ENCODE measurements around the gene GTSE1.

GTSE1 gene

GRCh38 chr22:46350646-46351045 lies 54.0 kb downstream of the GTSE1 start:
- H3K27ac ChIP-seq (ENCODE audit: low read length): no peak overlapping the region
- H3K36me3 ChIP-seq (ENCODE audit: control insufficient read depth in 1 of 2, insufficient read depth in 2 of 2, low read length in 2 of 2): peaks cover 62 to 81% of the 10 kb centered on the region in 2 donors
- H3K4me3 ChIP-seq (ENCODE audit: low read depth in 1 of 2, low read length in 2 of 2): no peak overlapping the region

DNA sequence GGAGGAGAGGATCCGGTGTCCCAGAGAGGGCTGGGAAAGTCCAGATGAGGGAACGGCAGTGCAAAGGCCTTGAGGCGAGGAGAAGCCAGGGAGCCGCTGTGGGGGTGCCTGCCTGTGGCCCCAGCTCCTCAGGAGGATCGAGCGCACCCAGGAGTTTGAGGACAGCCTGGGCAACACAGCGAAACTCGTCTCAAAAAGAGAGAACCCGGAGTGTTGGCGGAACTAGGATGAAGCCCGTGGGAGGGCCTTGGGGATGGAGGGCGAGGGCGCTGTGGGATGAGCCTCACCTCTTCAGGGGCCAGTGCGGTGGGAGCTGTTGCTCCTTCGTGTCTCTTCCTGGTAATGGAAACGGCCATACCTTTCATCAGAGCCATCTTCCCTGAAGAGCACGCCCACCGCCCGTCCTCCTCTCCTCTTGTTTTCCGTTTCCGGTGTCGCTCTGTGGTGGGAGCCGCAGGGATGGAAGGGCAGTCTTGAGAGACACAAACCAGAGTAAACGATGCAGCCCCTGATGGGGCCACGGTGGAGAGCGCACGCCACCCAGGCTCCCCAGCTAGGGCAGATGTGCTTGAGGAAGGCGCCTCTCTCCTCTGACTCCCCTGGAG lies 54.6 kb downstream of the GTSE1 start:
- Histone ChIP-seq H3K27me3 (ENCODE audit: low read depth, low read length) (no peaks in the 10 kb centered on the region), H3K36me3 (ENCODE audit: control insufficient read depth in 1 of 2, insufficient read depth in 2 of 2, low read length in 2 of 2) (peaks cover 58 to 80% of the 10 kb centered on the region in 2 donors)

More at GRCh38 chr22:46350646-46351045, 54.0 kb downstream of the GTSE1 start:
- H3K4me1 ChIP-seq (ENCODE audit: control insufficient read depth in 1 of 2, insufficient read depth in 2 of 2, low read length in 2 of 2): no peaks in the 10 kb centered on the region
- no peaks in the 10 kb centered on the region for H3K27me3 ChIP-seq (ENCODE audit: low read depth, low read length)
- no peaks in the 10 kb centered on the region for H3K9me3 ChIP-seq (ENCODE audit: control insufficient read depth in 1 of 2, low read length in 2 of 2)

DNA sequence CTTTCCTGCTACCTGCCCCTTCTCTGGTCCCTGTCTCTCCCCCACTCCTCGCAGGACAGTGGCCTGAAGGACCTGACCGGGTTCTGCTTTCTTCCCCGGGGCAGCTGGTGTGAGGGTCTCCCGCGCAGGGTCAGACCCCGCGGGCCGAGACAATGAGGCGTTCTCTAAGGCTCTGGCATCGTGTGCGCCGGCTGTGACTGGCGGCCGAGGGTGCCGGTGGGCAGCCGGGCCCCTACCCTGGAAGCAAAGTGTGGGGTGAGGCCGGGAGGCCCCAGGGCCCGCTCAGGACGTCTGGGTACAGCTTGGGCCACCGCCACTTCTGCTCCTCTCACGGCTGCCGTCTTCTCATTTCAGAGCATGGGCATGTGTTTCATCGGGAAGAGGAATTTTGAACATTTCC lies 55.1 kb downstream of the GTSE1 start:
- Histone ChIP-seq H3K4me1 (ENCODE audit: control insufficient read depth in 1 of 2, insufficient read depth in 2 of 2, low read length in 2 of 2) (no peaks in the 10 kb centered on the region), H3K27ac (ENCODE audit: low read length) (no peak overlapping the region)

More for the DNA sequence above, 54.6 kb downstream of the GTSE1 start:
- no peak overlapping the region for H3K27ac ChIP-seq (ENCODE audit: low read length)
- no peaks in the 10 kb centered on the region for H3K9me3 ChIP-seq (ENCODE audit: control insufficient read depth in 1 of 2, low read length in 2 of 2)
- no peaks in the 10 kb centered on the region for H3K4me1 ChIP-seq (ENCODE audit: control insufficient read depth in 1 of 2, insufficient read depth in 2 of 2, low read length in 2 of 2)
- no peak overlapping the region for H3K4me3 ChIP-seq (ENCODE audit: low read depth in 1 of 2, low read length in 2 of 2)

DNA sequence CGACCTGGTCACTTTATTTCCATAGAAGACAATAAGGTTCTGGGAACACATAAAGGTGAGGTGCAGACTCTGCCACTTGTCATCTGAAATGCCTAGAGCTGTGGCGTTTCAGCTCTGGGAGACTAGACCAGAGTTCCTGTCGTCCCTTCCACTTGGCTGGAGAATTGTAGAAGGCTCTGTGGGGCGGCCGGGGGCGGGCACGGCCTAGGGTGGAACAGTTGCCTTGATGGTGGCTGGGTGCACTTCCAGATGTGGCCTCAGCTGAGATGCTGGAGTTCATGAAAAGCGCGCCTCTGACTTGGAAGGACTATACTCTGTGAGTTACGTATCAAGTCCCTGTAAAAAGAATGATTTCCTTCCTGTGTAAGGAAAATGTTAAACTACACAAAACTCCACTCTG lies 55.6 kb downstream of the GTSE1 start:
- H3K36me3 ChIP-seq (ENCODE audit: control insufficient read depth in 1 of 2, insufficient read depth in 2 of 2, low read length in 2 of 2): peaks cover 50 to 81% of the 10 kb centered on the region in 2 donors
- no peak overlapping the region for H3K4me3 ChIP-seq (ENCODE audit: low read depth in 1 of 2, low read length in 2 of 2)
- H3K27me3 ChIP-seq (ENCODE audit: low read depth, low read length): no peaks in the 10 kb centered on the region
- H3K9me3 ChIP-seq (ENCODE audit: control insufficient read depth in 1 of 2, low read length in 2 of 2): no peaks in the 10 kb centered on the region
- H3K27ac ChIP-seq (ENCODE audit: low read length): no peak overlapping the region
- H3K4me1 ChIP-seq (ENCODE audit: control insufficient read depth in 1 of 2, insufficient read depth in 2 of 2, low read length in 2 of 2): no peaks in the 10 kb centered on the region

More for the DNA sequence above, 55.1 kb downstream of the GTSE1 start:
- Histone ChIP-seq H3K9me3 (ENCODE audit: control insufficient read depth in 1 of 2, low read length in 2 of 2) (no peaks in the 10 kb centered on the region), H3K27me3 (ENCODE audit: low read depth, low read length) (no peaks in the 10 kb centered on the region), H3K36me3 (ENCODE audit: control insufficient read depth in 1 of 2, insufficient read depth in 2 of 2, low read length in 2 of 2) (peaks cover 53 to 80% of the 10 kb centered on the region in 2 donors), H3K4me3 (ENCODE audit: low read depth in 1 of 2, low read length in 2 of 2) (no peak overlapping the region)

GRCh38 chr22:46352691-46353386 lies 56.2 kb downstream of the GTSE1 start:
- H3K27ac ChIP-seq (ENCODE audit: low read length): no peak overlapping the region
- H3K36me3 ChIP-seq (ENCODE audit: control insufficient read depth in 1 of 2, insufficient read depth in 2 of 2, low read length in 2 of 2): peaks cover 49 to 76% of the 10 kb centered on the region in 2 donors
- no peaks in the 10 kb centered on the region for H3K27me3 ChIP-seq (ENCODE audit: low read depth, low read length)

DNA sequence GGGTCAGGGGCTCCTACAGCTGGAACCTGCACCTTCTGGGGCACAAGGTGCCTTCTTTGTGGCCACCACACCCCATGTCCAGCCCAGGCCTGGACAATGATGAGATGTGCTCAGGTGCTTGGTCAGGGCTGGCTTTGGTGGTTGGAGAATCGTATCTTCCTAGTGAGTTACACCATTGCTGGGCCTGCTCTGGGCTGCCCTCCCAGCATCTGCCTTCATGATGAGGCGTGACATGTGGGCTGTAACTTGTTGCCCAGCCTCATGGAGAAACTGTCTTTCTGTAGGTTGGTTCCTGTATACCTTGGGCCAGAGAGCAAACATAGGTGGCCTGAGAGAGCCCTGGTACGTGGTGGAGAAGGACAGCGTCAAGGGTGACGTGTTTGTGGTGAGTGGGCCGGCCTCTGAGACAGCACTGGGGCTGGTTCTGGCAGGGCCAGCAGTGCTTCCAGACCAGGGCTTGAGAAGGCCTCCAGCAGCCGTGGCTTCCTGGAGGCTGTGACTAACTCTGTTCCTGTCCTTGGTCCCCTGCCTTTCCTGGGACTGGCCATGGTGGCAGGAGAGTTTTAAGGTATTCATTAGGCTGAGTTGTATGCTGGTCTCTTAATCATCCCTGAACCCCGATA lies 56.9 kb downstream of the GTSE1 start:
- H3K27ac ChIP-seq (ENCODE audit: low read length): no peak overlapping the region
- no peaks in the 10 kb centered on the region for H3K4me1 ChIP-seq (ENCODE audit: control insufficient read depth in 1 of 2, insufficient read depth in 2 of 2, low read length in 2 of 2)
- no peaks in the 10 kb centered on the region for H3K9me3 ChIP-seq (ENCODE audit: control insufficient read depth in 1 of 2, low read length in 2 of 2)
- H3K36me3 ChIP-seq (ENCODE audit: control insufficient read depth in 1 of 2, insufficient read depth in 2 of 2, low read length in 2 of 2): peaks cover 42 to 70% of the 10 kb centered on the region in 2 donors
- no peak overlapping the region for H3K4me3 ChIP-seq (ENCODE audit: low read depth in 1 of 2, low read length in 2 of 2)
- H3K27me3 ChIP-seq (ENCODE audit: low read depth, low read length): no peaks in the 10 kb centered on the region

More at GRCh38 chr22:46352691-46353386, 56.2 kb downstream of the GTSE1 start:
- no peaks in the 10 kb centered on the region for H3K9me3 ChIP-seq (ENCODE audit: control insufficient read depth in 1 of 2, low read length in 2 of 2)
- H3K4me3 ChIP-seq (ENCODE audit: low read depth in 1 of 2, low read length in 2 of 2): no peak overlapping the region
- H3K4me1 ChIP-seq (ENCODE audit: control insufficient read depth in 1 of 2, insufficient read depth in 2 of 2, low read length in 2 of 2): no peaks in the 10 kb centered on the region

DNA sequence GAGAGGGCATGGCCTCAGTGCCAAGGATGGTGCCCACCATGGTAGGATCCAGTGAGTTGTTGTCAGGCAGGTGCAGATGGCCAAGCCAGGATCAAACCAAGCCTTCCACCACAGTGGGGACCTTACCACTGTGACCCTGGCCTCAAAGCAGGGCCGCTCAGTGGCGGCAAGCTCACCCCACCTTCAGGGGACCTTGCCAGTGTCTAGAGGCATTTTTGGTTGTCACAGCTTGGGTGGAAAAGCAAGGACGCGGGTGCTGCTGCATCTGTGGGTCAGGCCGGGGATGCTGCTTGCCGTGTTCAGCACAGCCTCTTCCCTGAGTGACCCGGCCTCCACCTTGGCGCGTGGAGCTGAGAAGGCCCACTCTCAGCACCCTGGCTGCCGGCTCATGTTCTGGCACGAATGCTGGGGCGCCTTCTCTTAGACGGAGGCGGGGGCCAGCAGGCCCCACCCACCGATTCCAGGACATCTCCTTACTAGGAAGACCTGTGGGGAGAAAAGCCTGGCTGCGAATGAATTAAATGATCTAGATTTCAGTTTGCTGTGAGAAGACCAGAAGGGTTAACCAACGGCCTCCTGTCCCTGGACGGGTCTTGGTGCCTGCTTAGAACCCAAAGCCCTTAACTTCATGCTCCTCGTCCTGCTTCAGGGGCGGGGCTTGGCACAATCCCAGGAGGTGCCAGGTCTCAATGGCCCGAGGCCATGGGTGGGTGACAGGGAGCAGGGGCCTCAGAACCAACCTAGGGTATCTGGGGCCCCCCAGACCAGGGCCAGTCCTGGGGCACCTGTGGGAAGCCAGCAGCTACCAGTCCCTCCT lies 57.7 kb downstream of the GTSE1 start:
- no peaks in the 10 kb centered on the region for H3K4me1 ChIP-seq (ENCODE audit: control insufficient read depth in 1 of 2, insufficient read depth in 2 of 2, low read length in 2 of 2)
- peaks cover 37 to 67% of the 10 kb centered on the region in 2 donors for H3K36me3 ChIP-seq (ENCODE audit: control insufficient read depth in 1 of 2, insufficient read depth in 2 of 2, low read length in 2 of 2)
- H3K4me3 ChIP-seq (ENCODE audit: low read depth in 1 of 2, low read length in 2 of 2): no peak overlapping the region
- no peaks in the 10 kb centered on the region for H3K27me3 ChIP-seq (ENCODE audit: low read depth, low read length)
- H3K27ac ChIP-seq (ENCODE audit: low read length): no peak overlapping the region
- no peaks in the 10 kb centered on the region for H3K9me3 ChIP-seq (ENCODE audit: control insufficient read depth in 1 of 2, low read length in 2 of 2)

DNA sequence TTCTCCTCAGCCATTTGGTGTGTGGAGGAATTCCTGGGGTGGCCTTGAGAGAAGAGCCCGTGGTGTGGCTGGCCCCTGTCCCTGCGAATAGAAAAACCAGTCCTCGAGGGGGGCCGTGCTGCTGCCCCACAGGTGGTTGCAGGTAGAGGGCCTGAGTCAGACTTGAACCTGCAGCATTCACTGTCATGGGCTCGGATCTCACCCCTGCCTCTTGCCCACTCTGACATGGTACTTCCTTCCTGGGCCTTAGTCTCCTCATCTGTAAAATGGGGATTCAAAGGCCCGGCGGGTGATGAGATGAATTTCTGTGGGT lies 58.3 kb downstream of the GTSE1 start:
- Histone ChIP-seq H3K4me3 (ENCODE audit: low read depth in 1 of 2, low read length in 2 of 2) (no peak overlapping the region), H3K27me3 (ENCODE audit: low read depth, low read length) (no peaks in the 10 kb centered on the region), H3K27ac (ENCODE audit: low read length) (no peak overlapping the region), H3K4me1 (ENCODE audit: control insufficient read depth in 1 of 2, insufficient read depth in 2 of 2, low read length in 2 of 2) (no peaks in the 10 kb centered on the region), H3K9me3 (ENCODE audit: control insufficient read depth in 1 of 2, low read length in 2 of 2) (no peaks in the 10 kb centered on the region), H3K36me3 (ENCODE audit: control insufficient read depth in 1 of 2, insufficient read depth in 2 of 2, low read length in 2 of 2) (peaks cover 34 to 67% of the 10 kb centered on the region in 2 donors)

DNA sequence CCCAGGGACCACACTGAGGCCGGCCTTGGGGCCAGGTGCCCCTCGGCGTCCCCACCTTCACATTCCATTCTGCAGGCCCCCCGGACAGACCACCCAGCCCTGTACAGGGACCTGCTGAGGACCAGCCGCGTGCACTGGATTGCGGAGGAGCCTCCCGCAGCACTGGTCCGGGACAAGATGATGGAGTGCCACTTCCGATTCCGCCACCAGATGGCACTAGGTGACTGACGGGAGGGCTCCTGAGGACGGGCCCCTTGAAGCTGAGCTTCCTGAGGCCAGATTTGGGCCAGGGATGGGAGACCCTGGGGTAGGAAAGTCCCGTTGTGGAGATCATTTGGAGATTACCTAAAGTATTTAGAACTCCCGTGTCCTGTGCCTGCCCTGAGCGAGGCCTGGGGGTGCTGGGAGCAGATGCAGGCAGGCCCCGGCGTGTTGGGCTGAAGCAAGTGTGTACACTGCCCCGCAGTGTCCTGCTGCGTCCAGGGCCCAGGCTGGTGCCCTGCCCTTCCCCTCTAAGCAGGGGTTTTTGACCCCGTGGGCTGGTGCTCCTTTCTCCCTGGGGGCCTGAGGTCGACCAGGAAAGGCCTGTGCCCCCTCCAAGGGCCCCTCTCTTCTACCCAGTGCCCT lies 58.8 kb downstream of the GTSE1 start:
- no peak overlapping the region for H3K4me3 ChIP-seq (ENCODE audit: low read depth in 1 of 2, low read length in 2 of 2)
- H3K27ac ChIP-seq (ENCODE audit: low read length): no peak overlapping the region
- no peaks in the 10 kb centered on the region for H3K27me3 ChIP-seq (ENCODE audit: low read depth, low read length)
- no peaks in the 10 kb centered on the region for H3K9me3 ChIP-seq (ENCODE audit: control insufficient read depth in 1 of 2, low read length in 2 of 2)
- no peaks in the 10 kb centered on the region for H3K4me1 ChIP-seq (ENCODE audit: control insufficient read depth in 1 of 2, insufficient read depth in 2 of 2, low read length in 2 of 2)
- peaks cover 29 to 65% of the 10 kb centered on the region in 2 donors for H3K36me3 ChIP-seq (ENCODE audit: control insufficient read depth in 1 of 2, insufficient read depth in 2 of 2, low read length in 2 of 2)

- H3K4me3 ChIP-seq (ENCODE audit: low read depth in 1 of 2, low read length in 2 of 2): no peak overlapping the region
- no peak overlapping the region for H3K27ac ChIP-seq (ENCODE audit: low read length)
- peaks cover 24 to 59% of the 10 kb centered on the region in 2 donors for H3K36me3 ChIP-seq (ENCODE audit: control insufficient read depth in 1 of 2, insufficient read depth in 2 of 2, low read length in 2 of 2)
Measured at GRCh38 chr22:46355996-46356471, 59.4 kb downstream of the GTSE1 start.

More at GRCh38 chr22:46355996-46356471, 59.4 kb downstream of the GTSE1 start:
- Histone ChIP-seq H3K27me3 (ENCODE audit: low read depth, low read length) (no peaks in the 10 kb centered on the region), H3K9me3 (ENCODE audit: control insufficient read depth in 1 of 2, low read length in 2 of 2) (no peaks in the 10 kb centered on the region), H3K4me1 (ENCODE audit: control insufficient read depth in 1 of 2, insufficient read depth in 2 of 2, low read length in 2 of 2) (no peaks in the 10 kb centered on the region)

All from muscle layer of duodenum (tissue), 2 donors.